Stimulated activated CD8-positive, alpha-beta memory T cell treated with anti-CD3 and anti-CD28 coated beads, Interleukin-4, amount 100 ng/mL, for 1 hour (primary cell): ENCODE measurements around the gene CYTH4.
"Not testable (repeated sequence)": the region's sequence is repeated elsewhere in the genome, so short reads cannot be mapped to it uniquely, and the experiment has no call there.

Source experiments
- DNase-seq, 2 donors: peaks; one replicate each; pipeline ENCODE4 v3.0.0-alpha.2; 2020; ENCODE audit warnings: low read depth in 2 of 2, low spot score in 1 of 2

The CYTH4 gene, protein sequence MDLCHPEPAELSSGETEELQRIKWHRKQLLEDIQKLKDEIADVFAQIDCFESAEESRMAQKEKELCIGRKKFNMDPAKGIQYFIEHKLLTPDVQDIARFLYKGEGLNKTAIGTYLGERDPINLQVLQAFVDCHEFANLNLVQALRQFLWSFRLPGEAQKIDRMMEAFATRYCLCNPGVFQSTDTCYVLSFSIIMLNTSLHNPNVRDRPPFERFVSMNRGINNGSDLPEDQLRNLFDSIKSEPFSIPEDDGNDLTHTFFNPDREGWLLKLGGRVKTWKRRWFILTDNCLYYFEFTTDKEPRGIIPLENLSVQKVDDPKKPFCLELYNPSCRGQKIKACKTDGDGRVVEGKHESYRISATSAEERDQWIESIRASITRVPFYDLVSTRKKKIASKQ

DNA sequence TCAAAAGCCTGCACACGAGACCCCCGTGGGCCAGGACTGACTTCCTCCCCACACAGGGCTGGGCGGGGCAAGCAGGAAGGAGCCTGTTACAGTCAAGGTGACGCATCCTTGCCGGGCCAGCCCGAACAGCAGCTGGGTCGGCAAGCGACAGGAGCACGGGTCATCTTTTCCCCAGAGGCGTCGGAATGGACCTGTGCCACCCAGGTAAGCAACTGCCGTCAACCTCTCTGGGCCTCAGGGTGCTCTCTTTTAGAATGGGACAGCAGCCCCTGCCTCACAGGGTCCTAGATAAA, at the start of gene CYTH4:
CYTH4 (plus strand) TSS at position 124 of the 293 bp plus-strand sequence; CDS start at position 186, 62 bp downstream.
- DNase-seq: peak; percentile 53 to 59

DNA sequence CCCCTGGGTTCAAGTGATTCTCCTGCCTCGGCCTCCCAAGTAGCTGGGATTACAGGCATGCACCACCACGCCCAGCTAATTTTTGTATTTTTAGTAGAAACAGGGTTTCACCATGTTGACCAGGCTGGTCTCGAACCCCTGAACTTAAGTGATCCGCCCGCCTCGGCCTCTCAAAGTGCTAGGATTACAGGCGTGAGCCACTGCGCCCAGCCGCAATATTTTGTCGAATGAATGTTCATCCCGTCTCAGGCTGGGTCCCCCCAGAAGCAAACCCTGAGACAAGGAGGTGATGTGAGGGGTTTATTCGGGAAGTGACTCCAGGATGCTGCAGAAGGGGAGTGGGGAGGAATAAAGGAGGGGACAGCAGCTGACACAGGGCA, 48.9 kb upstream of the CYTH4 start:
- DNase-seq: not testable (repeated sequence)

DNA sequence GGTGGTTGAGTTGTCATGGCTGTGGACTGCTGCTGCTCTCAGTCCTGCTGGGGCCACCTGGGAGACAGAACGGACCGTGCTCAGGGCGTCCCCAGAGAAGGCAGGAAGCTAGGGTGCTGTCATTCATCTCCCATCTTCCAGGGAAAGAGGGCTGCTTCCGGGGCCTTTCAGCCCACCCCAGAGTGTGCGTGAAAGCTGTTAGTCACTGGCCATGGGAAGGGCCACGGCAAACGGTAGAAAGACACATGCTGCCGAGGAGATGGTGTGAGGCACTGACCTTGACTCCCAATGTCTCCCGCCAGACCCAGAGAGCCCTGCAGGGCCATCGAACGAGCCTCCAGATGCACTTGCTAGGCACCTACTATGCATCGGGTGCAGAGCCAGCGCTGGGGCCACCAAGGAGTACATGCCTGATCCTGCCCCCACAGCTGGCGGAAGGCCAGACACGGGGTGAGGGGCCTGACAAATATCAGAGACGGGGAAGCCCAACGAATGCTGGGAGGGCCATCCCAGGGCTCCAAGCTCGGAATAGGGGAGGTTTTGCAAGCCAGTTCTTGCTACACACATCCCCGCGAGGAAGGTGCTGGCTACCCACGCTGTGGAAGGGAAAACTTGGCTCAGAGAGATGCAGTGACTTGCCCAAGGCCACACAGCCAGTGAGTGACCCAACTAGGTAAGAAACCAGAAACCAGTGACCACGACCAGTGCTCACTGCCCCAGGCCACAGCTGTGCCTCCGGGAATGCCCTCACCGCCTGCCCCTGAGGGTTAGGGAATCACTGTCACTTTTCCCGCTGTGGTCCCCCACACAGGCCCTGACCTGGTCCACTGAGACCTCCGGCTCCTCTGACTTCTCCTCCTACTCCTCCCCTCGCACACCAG, 48.3 kb upstream of the CYTH4 start:
- no peak for DNase-seq

DNA sequence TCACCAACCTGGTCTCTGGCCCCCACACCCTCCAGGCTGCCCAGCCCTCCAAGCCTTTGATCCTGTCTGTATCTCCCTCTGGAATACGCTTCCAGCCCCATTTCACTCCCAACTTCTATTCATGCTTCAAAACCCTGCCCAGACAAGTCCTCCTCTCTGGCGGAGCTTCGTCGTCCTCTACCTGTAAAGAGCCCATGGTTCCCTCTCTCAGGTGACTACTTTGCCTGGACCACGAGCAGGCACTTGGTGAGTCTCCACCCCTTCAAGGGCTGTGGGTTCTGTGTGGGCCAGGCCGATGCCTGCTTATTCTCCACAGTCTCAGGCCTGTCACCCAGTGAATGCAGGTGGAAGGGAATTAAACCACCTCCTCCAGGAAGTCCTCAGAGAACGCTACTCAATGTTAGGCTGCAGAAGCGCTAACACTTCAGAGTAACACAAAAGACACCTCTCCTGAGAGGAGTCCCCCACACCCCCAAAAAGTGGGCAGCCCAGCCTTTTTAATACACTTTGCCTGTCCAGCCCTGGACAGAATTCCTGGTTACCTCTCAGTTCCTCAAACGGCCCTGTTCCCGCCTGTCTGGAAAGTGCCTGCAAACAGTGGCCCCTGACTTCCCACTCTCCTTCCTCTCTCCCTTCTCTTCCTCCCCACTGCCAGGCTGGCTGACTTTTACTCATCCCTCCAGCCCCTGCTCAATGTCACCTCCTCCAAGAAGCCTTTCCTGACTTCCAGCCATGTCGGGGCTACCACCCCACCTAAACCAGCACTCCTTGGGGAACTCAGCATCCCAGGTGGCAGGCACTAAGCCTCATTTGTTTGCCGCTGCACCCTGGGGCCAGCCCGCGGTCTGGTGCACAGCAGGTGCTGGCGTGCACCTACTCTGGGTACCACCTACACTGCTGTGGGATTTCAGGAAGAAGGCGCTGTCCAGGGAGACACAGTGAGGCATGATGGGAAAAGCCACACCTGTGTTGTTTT, 47.3 kb upstream of the CYTH4 start:
- no peak for DNase-seq

DNA sequence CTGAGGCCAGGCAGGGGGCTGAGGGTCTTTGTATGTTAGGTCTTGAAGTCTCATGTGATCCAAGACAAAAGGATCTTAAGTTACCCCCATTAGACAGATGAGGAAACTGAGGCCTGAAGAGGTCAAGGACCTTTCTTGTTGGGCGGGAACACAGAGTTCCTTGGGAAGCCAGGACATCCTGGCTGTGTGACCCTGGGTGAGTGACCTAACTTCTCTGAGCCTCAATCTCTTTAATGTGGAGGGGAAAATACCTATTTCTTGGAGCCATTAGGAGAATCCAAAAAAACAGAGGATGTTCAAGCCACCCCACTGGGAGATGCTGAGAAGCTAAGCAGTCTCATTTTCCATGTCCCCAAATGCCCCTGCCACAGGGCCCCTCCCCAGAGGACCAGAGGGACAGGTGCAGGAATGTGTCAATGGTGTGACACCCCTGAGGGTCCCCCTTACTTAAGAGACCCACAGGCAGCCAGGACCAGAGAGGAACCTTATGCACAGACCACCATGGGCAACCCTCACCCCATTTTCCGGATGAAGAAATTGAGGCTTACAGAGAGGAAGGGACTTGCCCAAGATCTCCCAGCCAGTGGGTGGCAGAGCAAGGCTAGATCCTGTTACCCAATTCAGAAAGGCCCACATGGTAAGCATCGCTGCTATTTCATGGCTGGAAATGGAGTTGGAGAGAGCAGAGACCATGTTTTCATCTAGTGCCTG, 46.3 kb upstream of the CYTH4 start:
- DNase-seq: no peak

DNA sequence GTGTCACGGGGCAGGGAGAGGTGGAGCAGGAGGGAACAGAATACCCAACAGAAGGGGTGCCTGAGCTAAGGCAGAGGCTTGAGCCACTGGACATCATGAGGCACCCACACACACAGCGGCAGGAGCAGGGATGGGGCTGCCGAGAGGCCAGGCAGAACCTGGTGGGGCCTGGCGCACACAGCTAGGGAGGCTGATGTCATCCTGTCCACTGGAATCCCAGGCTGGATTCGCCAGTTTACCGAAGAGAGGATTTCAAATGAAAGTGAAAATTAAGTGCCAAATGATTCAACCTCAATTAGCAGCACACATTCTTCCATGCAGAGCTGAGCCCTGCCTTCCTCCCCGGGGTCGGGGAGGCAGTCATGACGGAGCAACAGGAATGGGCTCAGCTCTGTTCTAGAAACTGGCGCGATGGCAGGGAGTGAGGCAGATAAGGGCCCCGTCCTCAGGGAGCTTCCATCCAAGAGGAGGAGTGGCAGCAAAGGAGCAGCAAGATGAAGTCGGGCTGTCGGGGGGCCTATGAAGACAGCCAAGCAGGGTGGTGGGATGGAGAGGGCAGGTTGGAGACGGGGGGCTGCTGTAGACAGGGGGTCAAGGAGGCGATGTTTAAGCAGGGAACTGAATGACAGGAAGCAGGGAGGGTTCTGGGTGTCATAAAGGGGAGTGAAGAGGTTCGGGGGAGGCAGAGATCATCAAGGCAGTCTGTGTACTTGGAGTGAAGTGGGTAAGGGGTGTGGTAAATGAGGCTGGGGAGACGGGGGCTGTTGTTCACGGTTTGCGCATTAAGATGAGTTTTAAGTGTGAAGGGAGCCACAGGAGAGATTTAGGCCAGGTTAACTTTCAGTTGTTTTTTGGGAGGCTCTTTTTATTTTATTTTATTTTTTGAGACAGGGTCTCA, 44.7 kb upstream of the CYTH4 start:
- DNase-seq: no peak

DNA sequence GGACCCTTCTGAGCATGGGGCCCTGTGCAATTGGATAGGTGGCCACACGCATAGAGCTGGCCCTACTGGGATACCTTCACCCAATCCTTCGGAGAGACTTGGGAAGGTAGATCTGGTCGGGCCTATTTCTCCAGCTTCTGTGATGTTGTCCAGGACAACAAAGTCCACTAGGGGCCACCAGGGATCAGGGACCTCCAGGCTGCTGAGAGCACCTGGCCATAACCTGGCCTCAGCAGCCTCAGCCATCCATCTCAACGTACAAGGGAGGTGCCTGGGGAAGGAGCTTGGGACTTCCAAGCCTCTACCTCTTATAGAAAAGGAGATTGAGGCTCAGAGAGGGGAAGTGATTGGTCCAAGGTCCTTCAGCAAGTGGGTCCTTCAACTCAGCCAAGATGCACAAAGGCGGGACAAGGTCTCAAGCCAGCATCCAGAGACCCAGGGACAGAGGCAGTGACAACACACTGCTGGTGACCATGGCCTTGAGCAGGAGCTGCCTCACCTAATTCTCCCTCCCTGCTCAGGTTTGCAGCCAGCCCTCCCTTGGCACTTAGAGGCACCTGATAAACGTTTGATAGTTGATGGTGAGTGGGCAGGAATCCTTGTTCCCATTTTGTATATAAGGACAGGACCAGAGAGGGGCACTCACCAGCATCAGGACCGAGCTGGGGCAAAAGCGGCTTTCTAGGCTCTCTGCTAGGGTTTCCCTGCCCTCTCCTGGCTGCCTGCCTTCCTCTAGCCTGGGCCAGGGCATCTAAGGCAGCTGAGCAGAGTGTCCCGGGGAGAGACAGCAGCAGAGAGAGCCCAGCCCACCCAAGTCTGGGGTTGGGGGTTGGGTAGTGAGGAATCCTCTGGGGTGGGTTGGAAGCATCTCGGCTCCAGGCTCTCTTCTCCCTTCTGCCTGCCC, 42.7 kb upstream of the CYTH4 start:
- DNase-seq: no peak

DNA sequence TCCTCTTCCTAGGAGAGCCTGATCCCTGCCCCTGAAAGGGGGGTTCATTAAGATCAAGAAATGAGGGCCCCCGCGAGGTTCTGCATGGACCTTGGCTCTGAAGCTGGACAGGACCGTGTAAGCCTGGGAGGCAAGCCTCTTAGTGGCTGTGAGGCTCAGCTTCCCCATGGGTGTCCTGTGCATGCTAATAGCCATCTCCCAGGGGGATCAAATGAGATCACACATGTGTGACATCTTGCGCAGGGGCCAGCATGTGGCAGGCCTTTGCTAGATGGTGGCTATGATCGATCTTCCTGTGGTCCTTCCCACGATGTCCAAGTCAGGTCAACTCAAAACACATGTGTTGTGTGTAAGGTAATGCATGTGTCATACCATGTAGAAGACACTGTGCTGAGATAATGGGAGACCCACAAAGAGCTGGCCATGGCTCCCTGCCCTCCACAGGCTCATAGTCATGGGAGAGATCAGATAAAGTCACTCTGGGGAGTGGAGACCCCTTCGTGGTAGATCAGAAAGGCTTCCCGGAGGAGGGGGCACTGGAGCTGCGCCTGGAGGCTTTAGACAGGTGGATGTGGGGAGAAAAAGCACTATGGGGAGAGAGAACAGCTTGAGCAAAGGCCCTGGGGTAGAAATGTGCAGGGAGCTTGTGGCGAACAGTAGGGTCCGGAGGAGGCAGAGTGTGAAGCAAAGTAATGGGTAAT, 41.9 kb upstream of the CYTH4 start:
- no peak for DNase-seq

DNA sequence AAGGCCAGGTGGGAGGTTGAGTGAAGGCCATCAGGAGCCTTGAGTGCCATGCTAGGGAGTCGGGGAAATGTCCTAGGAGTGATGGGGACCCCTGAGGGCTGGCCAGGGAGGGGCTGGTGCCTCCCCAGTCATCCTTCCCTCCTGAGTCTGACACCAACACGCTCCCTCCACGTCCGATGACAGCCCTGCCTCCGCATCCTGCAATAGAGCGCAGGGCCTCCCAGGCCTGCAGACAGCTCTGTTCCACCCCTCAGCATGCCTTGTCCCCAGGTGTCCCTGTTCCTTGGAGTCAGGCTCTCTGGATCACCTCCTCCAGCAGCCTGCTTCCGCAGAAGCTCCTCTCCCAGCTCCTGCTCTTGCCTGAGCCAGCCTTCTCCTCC, 41.4 kb upstream of the CYTH4 start:
- no peak for DNase-seq

DNA sequence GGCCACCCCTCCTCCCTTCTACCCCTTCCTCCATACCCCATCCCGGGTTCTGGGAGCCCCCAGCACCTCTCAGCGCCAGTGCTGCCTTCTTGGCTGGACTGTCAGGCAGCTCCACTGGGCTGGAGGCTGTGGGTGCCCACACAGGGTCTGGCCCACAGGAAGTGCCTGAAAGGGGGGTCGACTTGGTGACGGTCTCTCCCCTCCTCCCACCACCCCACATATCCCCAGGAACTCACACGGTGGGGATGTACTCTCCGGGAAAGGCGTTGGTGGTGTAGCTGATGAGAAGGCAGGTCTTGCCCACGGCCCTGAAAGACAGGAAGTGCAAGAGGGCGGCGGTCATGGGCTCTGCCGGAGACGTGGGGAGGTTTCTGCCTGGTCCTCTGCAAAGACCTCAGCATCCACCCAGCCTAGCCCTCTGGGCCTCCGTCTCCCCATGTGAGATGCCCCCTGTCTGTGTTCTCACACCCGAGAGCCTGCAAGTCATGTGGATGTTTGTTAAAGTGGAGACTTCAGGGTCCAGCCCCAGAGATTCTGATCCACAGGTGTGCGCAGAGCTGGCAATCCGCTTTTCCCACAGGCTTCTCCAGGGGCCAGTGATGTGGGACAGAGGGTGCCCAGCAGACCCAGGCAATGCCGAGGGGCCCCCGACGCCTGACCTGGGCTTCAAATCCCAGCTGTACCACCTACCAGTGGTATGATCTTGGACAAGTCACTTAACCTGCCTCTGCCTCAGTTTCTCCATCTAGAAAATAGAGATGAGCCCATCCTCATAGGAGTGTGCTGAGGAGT, 40.8 kb upstream of the CYTH4 start:
- no peak for DNase-seq

DNA sequence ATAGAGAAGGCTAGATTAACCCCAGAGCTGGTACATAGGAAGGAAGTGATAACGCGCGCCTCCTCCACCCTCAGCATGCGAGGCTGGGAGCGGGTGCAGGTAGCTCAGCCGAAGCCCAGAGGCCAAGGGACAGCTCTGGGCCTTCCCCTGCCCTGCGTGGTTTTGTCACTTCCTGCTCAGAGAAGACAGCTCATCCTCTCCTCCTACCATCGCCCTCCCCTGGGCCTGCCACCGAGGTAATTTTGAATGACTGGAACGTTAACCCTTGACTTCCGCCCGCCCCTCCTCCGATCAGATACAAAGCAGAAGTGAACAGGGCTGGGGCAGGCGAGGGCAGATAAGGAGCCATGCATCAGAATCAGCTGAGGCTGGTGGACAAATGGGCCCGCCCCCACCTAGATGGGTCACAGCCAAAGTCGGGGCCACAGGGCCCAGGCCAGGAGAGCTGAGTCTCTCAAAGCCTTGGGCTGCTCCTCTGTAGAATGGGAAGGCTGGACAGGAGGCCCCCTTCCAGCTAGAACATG, 39.9 kb upstream of the CYTH4 start:
- DNase-seq: peak; percentile 77 to 79

DNA sequence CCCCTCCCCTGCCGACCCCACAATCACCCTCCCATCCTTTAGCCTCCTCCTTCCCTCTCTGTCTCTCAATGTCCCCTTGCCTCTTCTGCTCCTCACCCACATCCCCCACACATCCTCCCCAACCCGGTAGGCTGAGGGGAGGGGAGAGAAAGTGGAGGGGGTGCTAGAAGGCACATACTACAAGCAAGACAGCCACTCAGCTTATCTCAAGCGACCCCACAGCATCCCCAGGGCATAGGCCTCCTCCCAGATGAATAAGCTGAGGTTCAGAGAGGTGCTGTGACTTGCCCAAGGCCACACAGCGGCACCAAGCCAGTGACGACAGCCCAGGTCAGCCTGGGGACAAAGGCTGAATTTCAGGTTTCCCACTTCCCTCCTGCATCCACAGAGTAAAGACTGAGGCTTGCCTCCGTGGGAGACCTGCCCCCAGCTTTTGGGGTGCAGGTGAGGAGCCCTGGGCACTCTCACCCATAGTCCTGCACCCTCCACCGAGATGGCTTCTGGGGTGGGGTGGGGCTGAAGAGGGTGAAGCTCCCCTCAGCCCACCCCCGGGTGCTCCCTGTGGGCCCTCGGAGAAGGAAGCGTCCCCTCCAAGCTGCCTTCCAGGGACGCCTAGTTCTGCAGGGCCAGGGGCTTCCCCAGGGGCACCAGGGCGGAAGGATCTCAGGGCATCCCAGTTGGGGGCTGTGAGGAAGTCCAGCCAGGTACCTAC, 38.8 kb upstream of the CYTH4 start:
- no peak for DNase-seq

DNA sequence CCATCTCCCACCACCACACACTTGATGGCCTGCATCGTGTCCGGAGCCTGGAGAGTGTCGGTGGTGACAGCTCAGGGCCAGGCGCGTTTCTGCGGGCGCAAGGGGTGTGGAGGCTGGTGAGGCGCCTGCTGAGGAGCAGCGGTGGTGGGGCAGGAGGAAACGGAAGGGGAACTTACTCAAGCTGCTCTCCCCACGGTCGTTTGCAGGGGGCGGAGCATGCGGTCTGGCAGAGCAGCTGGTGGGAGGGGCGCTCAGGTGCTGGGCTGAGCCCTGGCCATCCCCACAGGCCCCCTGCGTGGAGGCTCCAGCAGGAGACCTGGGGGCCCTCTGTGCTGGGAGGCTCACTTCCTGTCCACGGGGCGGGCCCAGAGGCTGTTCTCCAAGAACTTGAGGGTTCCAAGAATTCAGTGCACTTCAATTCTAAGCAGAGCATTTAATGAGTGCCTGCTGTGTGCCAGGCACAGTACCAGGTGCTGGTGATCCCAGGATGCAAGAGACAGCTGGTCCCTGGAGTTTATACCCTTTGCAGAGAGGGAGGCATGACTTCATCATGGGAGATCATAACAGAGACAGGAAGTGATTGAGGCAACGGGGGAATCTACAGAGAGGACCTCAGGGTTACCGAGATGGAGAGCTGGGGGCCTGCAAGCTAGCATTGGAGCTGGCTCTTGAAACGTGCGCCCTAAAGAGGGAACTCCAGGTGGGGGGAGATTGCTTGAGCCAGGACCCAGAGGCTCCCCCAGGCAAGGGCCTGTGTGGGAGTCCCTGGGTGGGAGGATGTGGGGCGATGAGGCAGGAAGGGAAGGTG, 38.0 kb upstream of the CYTH4 start, which contains the start of gene RAC2:
RAC2 (minus strand) TSS at position 156 of the 808 bp plus-strand sequence; CDS start at position 35, 121 bp downstream.
- DNase-seq: peak; percentile 80 to 84

DNA sequence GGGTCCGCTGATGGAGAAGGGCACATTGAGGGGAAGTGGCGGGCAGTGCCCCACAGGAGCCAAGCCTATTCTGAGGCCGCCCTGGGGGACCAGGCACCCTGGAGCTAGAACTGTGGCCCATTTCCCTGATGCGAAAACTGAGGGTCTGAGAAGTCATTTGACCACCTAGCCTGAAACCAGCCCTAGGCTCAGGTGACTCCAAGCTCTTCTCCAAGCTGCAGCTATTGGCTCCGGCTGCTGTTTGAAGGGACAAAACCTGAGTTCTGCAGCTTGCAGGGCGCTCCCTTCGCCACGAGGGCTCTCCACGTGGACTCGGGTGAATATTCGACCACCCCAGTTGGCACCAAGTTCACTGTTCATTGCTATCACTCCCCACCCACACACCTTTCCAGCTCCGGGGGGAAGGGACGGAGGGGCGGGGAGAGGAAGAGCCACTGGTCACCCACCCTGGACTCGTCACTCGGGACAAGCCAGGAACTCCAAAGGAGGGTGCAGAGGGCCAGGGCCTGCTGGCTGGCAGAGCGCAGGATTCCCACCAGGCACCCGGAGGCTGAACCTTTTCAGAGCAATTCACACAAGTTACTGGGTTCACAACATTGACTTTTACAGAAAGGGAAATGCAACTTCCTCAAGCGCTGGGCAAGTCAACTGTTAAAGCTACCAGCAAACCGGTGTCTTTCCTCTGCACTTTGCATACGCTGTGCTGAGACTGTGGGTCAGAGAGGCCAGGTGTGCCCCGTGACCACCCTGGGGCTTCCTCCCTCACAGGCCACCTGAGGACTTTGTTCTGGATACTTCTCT, 37.2 kb upstream of the CYTH4 start:
- no peak for DNase-seq

DNA sequence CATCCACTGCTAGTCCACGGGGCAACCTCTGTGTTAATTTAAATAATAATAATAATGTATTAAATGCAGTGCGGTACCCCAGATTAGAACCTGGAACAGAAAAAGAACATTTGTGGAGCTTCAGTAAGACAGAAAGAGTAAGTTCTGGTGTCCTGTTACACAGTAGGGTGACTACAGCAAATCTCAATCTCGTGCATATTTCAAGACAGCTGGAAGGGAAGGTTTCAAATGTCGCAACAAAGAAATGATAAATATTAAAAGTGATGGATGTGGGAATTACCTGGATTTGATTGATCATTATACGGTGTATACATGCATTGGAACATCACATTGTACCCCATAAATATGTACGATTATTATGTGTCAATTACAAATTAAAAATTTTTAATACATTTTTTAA, 36.6 kb upstream of the CYTH4 start:
- no peak for DNase-seq
